ENCODE measurements around the gene MPC2.

GRCh38 chr1:167974698-167975097, 37.8 kb upstream of the MPC2 start:
- TF ChIP-seq EZH2 (IDR thresholded peaks at IDR 0.05) (no peak), POLR2AphosphoS5 (IDR thresholded peaks at IDR 0.05; ENCODE audit: borderline replicate concordance, low read depth, low read length) (no peak)
